Right lobe of liver (tissue), 4 donors: ENCODE measurements around the gene KDM1B.

ENCODE experiments used
- CTCF ChIP-seq, 4 donors: fragments of 200-600 bp in 3 of 4; fragments of 450-650 bp in 1 of 4; IDR thresholded peaks; one replicate each; pipeline versions ENCODE4 v1.5.1 to v1.8.0; 2016 to 2022; ENCODE audit warnings: antibody characterized with exemption in 4 of 4, mild to moderate bottlenecking in 2 of 4
- POLR2A ChIP-seq: fragments of 450-650 bp; IDR thresholded peaks from one replicate; pipeline ENCODE4 v1.6.1; 2017; ENCODE audit warnings: antibody characterized with exemption, mild to moderate bottlenecking
- donor health status: DM: no; HTN: no; CAD: no.
- donor health status: DM: no; HTN: no; CAD: no.
- donor health status: DM: no; HTN: yes; CAD: no.

- no peak for TF ChIP-seq POLR2A
- no peak for TF ChIP-seq CTCF (IDR thresholded peaks at IDR 0.05)
Measured at GRCh38 chr6:18171871-18172270, 16.6 kb downstream of the KDM1B start.
